Right lobe of liver (tissue), 6 donors: ENCODE data around the gene DEPDC5. TPM values are rescaled to one million over a fixed set of nuclear protein-coding genes. Genes with fewer than 3 reads are reported as not detected.
A peak's percentile ranks its signal among the peaks of the same experiment; 100 is the strongest.

Experiments
- ATAC-seq, 4 donors: fragments of 200-7000 bp; cut with Tn5 transposase; one replicate each; pipeline ENCODE4 v1.9.1; 2020; ENCODE audit warnings: mild to moderate bottlenecking in 4 of 4, moderate library complexity in 4 of 4
- DNase-seq, 3 donors: peaks; one replicate each; pipeline ENCODE4 v3.0.0-alpha.2; 2020
- H3K27ac ChIP-seq, 3 donors: fragments of 200-600 bp; one replicate each; pipeline ENCODE4 v1.8.0; 2022
- H3K27me3 ChIP-seq, 2 donors: fragments of 200-600 bp; one replicate each; pipeline ENCODE4 v1.8.0; 2022
- H3K36me3 ChIP-seq, 4 donors: fragments of 200-600 bp; sonication (generic) in 1 of 4; one replicate each; pipeline versions ENCODE4 v1.5.1 to v1.8.0; 2017 to 2022; ENCODE audit warnings: control low read depth in 1 of 4
- H3K4me1 ChIP-seq, 4 donors: fragments of 200-600 bp; sonication (generic) in 1 of 4; one replicate each; pipeline versions ENCODE4 v1.5.1 to v1.8.0; 2017 to 2022; ENCODE audit warnings: control low read depth in 1 of 4
- H3K4me3 ChIP-seq, 3 donors: fragments of 200-600 bp; one replicate each; pipeline ENCODE4 v1.8.0; 2022
- H3K9me3 ChIP-seq, 4 donors: fragments of 200-600 bp; sonication (generic) in 1 of 4; one replicate each; pipeline versions ENCODE4 v1.5.1 to v1.8.0; 2017 to 2022; ENCODE audit warnings: control low read depth in 1 of 4
- CTCF ChIP-seq, 4 donors: fragments of 200-600 bp in 3 of 4; fragments of 450-650 bp in 1 of 4; IDR thresholded peaks; one replicate each; pipeline versions ENCODE4 v1.5.1 to v1.8.0; 2016 to 2022; ENCODE audit warnings: antibody characterized with exemption in 4 of 4, mild to moderate bottlenecking in 2 of 4
- POLR2A ChIP-seq: fragments of 450-650 bp; IDR thresholded peaks from one replicate; pipeline ENCODE4 v1.6.1; 2017; ENCODE audit warnings: antibody characterized with exemption, mild to moderate bottlenecking
- WGBS: methylation state at CpG from one replicate; pipeline ENCODE4 v1.1.6; 2018; ENCODE audit warnings: low coverage, low lambda C conversion rate; ENCODE audit not compliant: insufficient coverage; ENCODE audit errors: missing lambda C conversion rate; 5-methylcytosine and 5-hydroxymethylcytosine counted together
- intact Hi-C, 2 donors: fragments of 100-400 bp; cut with DNase I; formaldehyde crosslinking; loops; one replicate each; pipeline versions ENCODE4 v1.11.2 to v1.14.1; 2022
- total RNA-seq, 6 experiments: library from RNA; depleted of rRNA in 2 of 6; stranded (reverse); fragments of >200 nt in 2 of 6; fragmentation: NEBNext Ultra II Directional in 3 of 6; extraction: Animal tissue kit (Norgen Biotek cat#: 25700) in 3 of 6; gene quantifications; one replicate each; pipeline versions ENCODE4 v1.1.0 to v1.2.4, GENCODE V29; 2016 to 2023
- donor health status: DM: no; HTN: yes; CAD: no.
- donor health status: DM: no; HTN: no; CAD: no.
- donor health status: DM: no; HTN: no; CAD: no.
- donor health status: DM: no; HTN: yes; CAD: no.
- donor health status: DM: no; HTN: yes; CAD: no.

The DEPDC5 gene
- total RNA-seq, 6 experiments from 2014 or later = 9.1 to 22.9 (median 14.6) TPM

- intact Hi-C loops = no loop called here
- WGBS = 100% methylated on average over 5 of the region's 5 CpGs
- DNase-seq (no peak), ATAC-seq (no peak)
- Histone ChIP-seq H3K36me3 (peaks cover 0 to 41% (median 9%) of the 10 kb centered on the region in 4 donors), H3K27ac (no peak overlapping the region), H3K27me3 (no peaks in the 10 kb centered on the region), H3K4me3 (no peak overlapping the region), H3K9me3 (no peaks in the 10 kb centered on the region), H3K4me1 (no peaks in the 10 kb centered on the region)
- TF ChIP-seq POLR2A (no peak), CTCF (IDR thresholded peaks at IDR 0.05) (no peak)
Observed at GRCh38 chr22:31869739-31870138, 115.9 kb downstream of the DEPDC5 start.

GRCh38 chr22:31870890-31871289 lies 117.1 kb downstream of the DEPDC5 start:
- Histone ChIP-seq H3K4me1 (no peaks in the 10 kb centered on the region), H3K36me3 (peaks cover 0 to 53% (median 11%) of the 10 kb centered on the region in 4 donors), H3K9me3 (no peaks in the 10 kb centered on the region), H3K27me3 (no peaks in the 10 kb centered on the region), H3K27ac (no peak overlapping the region), H3K4me3 (no peak overlapping the region)
- WGBS = 79% methylated on average over 6 of the region's 6 CpGs
- TF ChIP-seq CTCF (IDR thresholded peaks at IDR 0.05) = no peak
- no peak for TF ChIP-seq POLR2A
- intact Hi-C loops = no loop called here
- ATAC-seq (no peak), DNase-seq (no peak)

- H3K4me3 ChIP-seq = no peak overlapping the region
- H3K9me3 ChIP-seq = no peaks in the 10 kb centered on the region
- peaks cover 0 to 59% (median 13%) of the 10 kb centered on the region in 4 donors for H3K36me3 ChIP-seq
- DNase-seq (no peak), ATAC-seq (peak in 1 of 4 donors; percentile 20)
- intact Hi-C loops = no loop called here
- 85% methylated on average over 4 of the region's 4 CpGs for WGBS
- no peak for TF ChIP-seq POLR2A
- TF ChIP-seq CTCF (IDR thresholded peaks at IDR 0.05) = no peak
- no peak overlapping the region for H3K27ac ChIP-seq
- H3K27me3 ChIP-seq = no peaks in the 10 kb centered on the region
- H3K4me1 ChIP-seq = no peaks in the 10 kb centered on the region
Observed at GRCh38 chr22:31871480-31871879, 117.7 kb downstream of the DEPDC5 start.

- WGBS = 52% methylated on average over 4 of the region's 4 CpGs
- DNase-seq = no peak
- TF ChIP-seq POLR2A = no peak
- no peak for TF ChIP-seq CTCF (IDR thresholded peaks at IDR 0.05)
- no peak overlapping the region for H3K4me3 ChIP-seq
- peak in 1 of 4 donors; percentile 43 for ATAC-seq
- no peaks in the 10 kb centered on the region for H3K27me3 ChIP-seq
- intact Hi-C loops = no loop called here
- H3K4me1 ChIP-seq = no peaks in the 10 kb centered on the region
- H3K9me3 ChIP-seq = no peaks in the 10 kb centered on the region
- H3K27ac ChIP-seq = no peak overlapping the region
- peaks cover 0 to 62% (median 11%) of the 10 kb centered on the region in 4 donors for H3K36me3 ChIP-seq
Observed at GRCh38 chr22:31872209-31872608, 118.4 kb downstream of the DEPDC5 start.

GRCh38 chr22:31874821-31875220 lies 121.0 kb downstream of the DEPDC5 start:
- no peak for TF ChIP-seq CTCF (IDR thresholded peaks at IDR 0.05)
- no peak for TF ChIP-seq POLR2A
- no peak for DNase-seq
- WGBS = 93% methylated on average over 2 of the region's 3 CpGs

More at GRCh38 chr22:31874821-31875220, 121.0 kb downstream of the DEPDC5 start:
- ATAC-seq = no peak
- H3K27me3 ChIP-seq = no peaks in the 10 kb centered on the region
- H3K4me1 ChIP-seq = no peaks in the 10 kb centered on the region
- H3K9me3 ChIP-seq = no peaks in the 10 kb centered on the region
- no peak overlapping the region for H3K27ac ChIP-seq
- H3K36me3 ChIP-seq = peaks cover 0 to 67% (median 11%) of the 10 kb centered on the region in 4 donors
- no peak overlapping the region for H3K4me3 ChIP-seq
- intact Hi-C loops = no loop called here
